ENCODE data around the gene CPEB4. TPM values are rescaled to one million over a fixed set of nuclear protein-coding genes. Genes with fewer than 3 reads are reported as not detected.

Gene CPEB4
- total RNA-seq, 1 experiment from 2014 or later, result 12.5 TPM

GRCh38 chr5:173972925-173973615 lies 84.9 kb downstream of the CPEB4 start:
- DNase-seq (ENCODE audit: low read depth), result peak; percentile 73

GRCh38 chr5:173973616-173973969 lies 85.4 kb downstream of the CPEB4 start:
- DNase-seq (ENCODE audit: low read depth), result no peak

GRCh38 chr5:173974688-173975239 lies 86.6 kb downstream of the CPEB4 start:
- DNase-seq (ENCODE audit: low read depth), result no peak

GRCh38 chr5:173981185-173981761 lies 93.1 kb downstream of the CPEB4 start:
- DNase-seq (ENCODE audit: low read depth), result peak; percentile 23

GRCh38 chr5:173984218-173984617 lies 96.1 kb downstream of the CPEB4 start:
- DNase-seq (ENCODE audit: low read depth), result peak; percentile 20

- no peak for DNase-seq (ENCODE audit: low read depth)
Measured at GRCh38 chr5:173988554-173989431, 100.6 kb downstream of the CPEB4 start, which contains the start of gene C5orf47. TSS of gene C5orf47 (plus strand) at chr5:173989170. CDS start at chr5:173989264, 94 bp downstream.

GRCh38 chr5:173989432-173990082 lies 101.4 kb downstream of the CPEB4 start:
- no peak for DNase-seq (ENCODE audit: low read depth)

GRCh38 chr5:173997331-173997730 lies 109.2 kb downstream of the CPEB4 start:
- peak; percentile 15 for DNase-seq (ENCODE audit: low read depth)

GRCh38 chr5:173998531-173998930 lies 110.4 kb downstream of the CPEB4 start:
- DNase-seq (ENCODE audit: low read depth), result no peak

GRCh38 chr5:174000076-174000475 lies 111.9 kb downstream of the CPEB4 start:
- no peak for DNase-seq (ENCODE audit: low read depth)

GRCh38 chr5:174003795-174004194 lies 115.6 kb downstream of the CPEB4 start:
- no peak for DNase-seq (ENCODE audit: low read depth)

- no peak for DNase-seq (ENCODE audit: low read depth)
Measured at GRCh38 chr5:174008922-174009321, 120.8 kb downstream of the CPEB4 start.

GRCh38 chr5:174010365-174010764 lies 122.2 kb downstream of the CPEB4 start:
- no peak for DNase-seq (ENCODE audit: low read depth)

GRCh38 chr5:174011441-174011840 lies 123.3 kb downstream of the CPEB4 start:
- DNase-seq (ENCODE audit: low read depth), result no peak

Other genes starting within 250 kb of the CPEB4 start
- not detected in 2 replicates for gene C5orf47, start 100.8 kb downstream of the CPEB4 start, total RNA-seq (2014; rRNA removed; shearing (Covaris generic))
- not detected in 2 replicates for gene NSG2, start 157.4 kb downstream of the CPEB4 start, total RNA-seq (2014; rRNA removed; shearing (Covaris generic))

Data from RPMI7951 (cell line).